Activated CD4-positive, CD25-positive, alpha-beta regulatory T cell treated with anti-CD3 and anti-CD28 coated beads, Interleukin-2, amount 50 U/mL, for 72 hours (primary cell): ENCODE data around the gene FOXC1.

Experiments used
- DNase-seq: peaks from one replicate; pipeline ENCODE4 v3.0.0; 2021

FOXC1 gene

GRCh38 chr6:1645466-1646185, 35.9 kb downstream of the FOXC1 start:
- DNase-seq = no peak

- no peak for DNase-seq
Measured at GRCh38 chr6:1651362-1651761, 41.6 kb downstream of the FOXC1 start.

GRCh38 chr6:1652842-1653241, 43.1 kb downstream of the FOXC1 start:
- no peak for DNase-seq

GRCh38 chr6:1654054-1654453, 44.3 kb downstream of the FOXC1 start:
- no peak for DNase-seq

GRCh38 chr6:1657116-1657770, 47.5 kb downstream of the FOXC1 start:
- no peak for DNase-seq

- no peak for DNase-seq
Measured at GRCh38 chr6:1657771-1658165, 48.1 kb downstream of the FOXC1 start.

GRCh38 chr6:1658212-1659005, 48.7 kb downstream of the FOXC1 start:
- DNase-seq = no peak

GRCh38 chr6:1659816-1660215, 50.1 kb downstream of the FOXC1 start:
- no peak for DNase-seq

GRCh38 chr6:1662534-1662933, 52.8 kb downstream of the FOXC1 start:
- no peak for DNase-seq
